ENCODE results near the gene TCP1. TPM values are rescaled to one million over a fixed set of nuclear protein-coding genes. Genes with fewer than 3 reads are reported as not detected.

Gene TCP1
- total and polyA plus RNA-seq, 2 of the 13 experiments (the other 11 are each of a cell fraction or from before 2014, with no cell fraction given) = 116 to 553 TPM

DNA sequence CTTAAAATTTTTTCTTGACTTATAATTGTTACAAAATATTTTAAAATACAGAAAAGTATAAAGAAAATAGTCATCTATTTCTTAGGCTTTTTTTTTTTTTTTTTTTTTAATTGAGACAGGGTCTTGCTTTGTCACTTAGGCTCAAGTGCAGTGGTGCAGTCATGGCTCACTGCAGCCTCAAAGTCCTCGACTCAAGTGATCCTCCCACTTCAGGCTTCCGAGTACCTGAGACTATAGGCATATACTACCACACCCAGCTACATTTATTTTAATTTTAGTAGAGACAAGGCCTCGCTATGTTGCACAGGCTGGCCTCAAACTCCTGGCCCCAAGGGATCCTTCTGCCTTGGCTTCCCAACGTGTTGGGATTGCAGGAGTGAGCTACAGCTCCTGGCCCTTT, 32.9 kb downstream of the TCP1 start (continued):
- TF ChIP-seq, protein P1, sequence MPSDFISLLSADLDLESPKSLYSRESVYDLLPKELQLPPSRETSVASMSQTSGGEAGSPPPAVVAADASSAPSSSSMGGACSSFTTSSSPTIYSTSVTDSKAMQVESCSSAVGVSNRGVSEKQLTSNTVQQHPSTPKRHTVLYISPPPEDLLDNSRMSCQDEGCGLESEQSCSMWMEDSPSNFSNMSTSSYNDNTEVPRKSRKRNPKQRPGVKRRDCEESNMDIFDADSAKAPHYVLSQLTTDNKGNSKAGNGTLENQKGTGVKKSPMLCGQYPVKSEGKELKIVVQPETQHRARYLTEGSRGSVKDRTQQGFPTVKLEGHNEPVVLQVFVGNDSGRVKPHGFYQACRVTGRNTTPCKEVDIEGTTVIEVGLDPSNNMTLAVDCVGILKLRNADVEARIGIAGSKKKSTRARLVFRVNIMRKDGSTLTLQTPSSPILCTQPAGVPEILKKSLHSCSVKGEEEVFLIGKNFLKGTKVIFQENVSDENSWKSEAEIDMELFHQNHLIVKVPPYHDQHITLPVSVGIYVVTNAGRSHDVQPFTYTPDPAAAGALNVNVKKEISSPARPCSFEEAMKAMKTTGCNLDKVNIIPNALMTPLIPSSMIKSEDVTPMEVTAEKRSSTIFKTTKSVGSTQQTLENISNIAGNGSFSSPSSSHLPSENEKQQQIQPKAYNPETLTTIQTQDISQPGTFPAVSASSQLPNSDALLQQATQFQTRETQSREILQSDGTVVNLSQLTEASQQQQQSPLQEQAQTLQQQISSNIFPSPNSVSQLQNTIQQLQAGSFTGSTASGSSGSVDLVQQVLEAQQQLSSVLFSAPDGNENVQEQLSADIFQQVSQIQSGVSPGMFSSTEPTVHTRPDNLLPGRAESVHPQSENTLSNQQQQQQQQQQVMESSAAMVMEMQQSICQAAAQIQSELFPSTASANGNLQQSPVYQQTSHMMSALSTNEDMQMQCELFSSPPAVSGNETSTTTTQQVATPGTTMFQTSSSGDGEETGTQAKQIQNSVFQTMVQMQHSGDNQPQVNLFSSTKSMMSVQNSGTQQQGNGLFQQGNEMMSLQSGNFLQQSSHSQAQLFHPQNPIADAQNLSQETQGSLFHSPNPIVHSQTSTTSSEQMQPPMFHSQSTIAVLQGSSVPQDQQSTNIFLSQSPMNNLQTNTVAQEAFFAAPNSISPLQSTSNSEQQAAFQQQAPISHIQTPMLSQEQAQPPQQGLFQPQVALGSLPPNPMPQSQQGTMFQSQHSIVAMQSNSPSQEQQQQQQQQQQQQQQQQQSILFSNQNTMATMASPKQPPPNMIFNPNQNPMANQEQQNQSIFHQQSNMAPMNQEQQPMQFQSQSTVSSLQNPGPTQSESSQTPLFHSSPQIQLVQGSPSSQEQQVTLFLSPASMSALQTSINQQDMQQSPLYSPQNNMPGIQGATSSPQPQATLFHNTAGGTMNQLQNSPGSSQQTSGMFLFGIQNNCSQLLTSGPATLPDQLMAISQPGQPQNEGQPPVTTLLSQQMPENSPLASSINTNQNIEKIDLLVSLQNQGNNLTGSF (CRISPR knock-in tag; IDR thresholded peaks at IDR 0.05) = no peak
- no peak for TF ChIP-seq PRDM4 (CRISPR knock-in tag; IDR thresholded peaks at IDR 0.05; ENCODE audit: borderline replicate concordance)

Data from HepG2 (cell line).